Measurements from ENCODE around the gene DCLK1.

Gene DCLK1

GRCh38 chr13:35832551-35832950, 298.6 kb downstream of the DCLK1 start:
- no peak for TF ChIP-seq CTCF (IDR thresholded peaks at IDR 0.05; ENCODE audit: low read depth, low read length, missing control alignments)
- no peak overlapping the region for H3K4me3 ChIP-seq (replicated peaks; ENCODE audit: low read depth, low read length)
- no peak for DNase-seq (ENCODE audit: extremely low read depth, low read depth)

GRCh38 chr13:35830850-35831450, 300.2 kb downstream of the DCLK1 start:
- no peak for DNase-seq (ENCODE audit: extremely low read depth, low read depth)
- no peak overlapping the region for H3K4me3 ChIP-seq (replicated peaks; ENCODE audit: low read depth, low read length)
- TF ChIP-seq CTCF (IDR thresholded peaks at IDR 0.05; ENCODE audit: low read depth, low read length, missing control alignments): no peak

- no peak for DNase-seq (ENCODE audit: extremely low read depth, low read depth)
- TF ChIP-seq CTCF (IDR thresholded peaks at IDR 0.05; ENCODE audit: low read depth, low read length, missing control alignments): no peak
- H3K4me3 ChIP-seq (replicated peaks; ENCODE audit: low read depth, low read length): no peak overlapping the region
Observed at GRCh38 chr13:35826626-35827254, 304.4 kb downstream of the DCLK1 start.

GRCh38 chr13:35824825-35825224, 306.4 kb downstream of the DCLK1 start:
- no peak for TF ChIP-seq CTCF (IDR thresholded peaks at IDR 0.05; ENCODE audit: low read depth, low read length, missing control alignments)
- DNase-seq (ENCODE audit: extremely low read depth, low read depth): no peak
- no peak overlapping the region for H3K4me3 ChIP-seq (replicated peaks; ENCODE audit: low read depth, low read length)

- DNase-seq (ENCODE audit: extremely low read depth, low read depth): no peak
- no peak overlapping the region for H3K4me3 ChIP-seq (replicated peaks; ENCODE audit: low read depth, low read length)
- TF ChIP-seq CTCF (IDR thresholded peaks at IDR 0.05; ENCODE audit: low read depth, low read length, missing control alignments): no peak
Observed at GRCh38 chr13:35824395-35824794, 306.8 kb downstream of the DCLK1 start.

GRCh38 chr13:35822666-35823065, 308.5 kb downstream of the DCLK1 start:
- no peak for TF ChIP-seq CTCF (IDR thresholded peaks at IDR 0.05; ENCODE audit: low read depth, low read length, missing control alignments)
- DNase-seq (ENCODE audit: extremely low read depth, low read depth): no peak
- H3K4me3 ChIP-seq (replicated peaks; ENCODE audit: low read depth, low read length): no peak overlapping the region

Measured in HFF-Myc (cell line).